Measurements from ENCODE around the gene CYP2B6.

Gene CYP2B6

DNA sequence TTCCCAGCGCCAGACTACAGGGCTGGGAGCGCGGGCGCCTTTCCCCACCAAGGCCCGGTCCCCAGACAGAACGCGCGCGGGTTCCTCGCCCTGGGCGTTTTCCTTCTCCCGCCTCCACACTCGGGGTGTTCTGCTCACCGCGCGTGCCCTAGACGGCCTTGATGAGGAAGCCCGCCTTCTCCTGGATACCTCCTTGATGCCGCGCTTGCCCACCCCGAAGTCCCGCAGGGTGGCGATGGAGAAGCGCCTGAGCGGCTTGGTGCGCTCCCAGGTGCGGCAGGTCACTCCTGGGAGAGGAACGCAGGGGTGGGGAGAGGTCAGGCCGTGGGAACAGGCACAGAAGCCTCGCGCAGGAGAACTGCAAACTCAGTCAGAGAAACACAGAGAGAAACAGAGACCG lies 34.8 kb downstream of the CYP2B6 start:
- TF ChIP-seq, protein P1, sequence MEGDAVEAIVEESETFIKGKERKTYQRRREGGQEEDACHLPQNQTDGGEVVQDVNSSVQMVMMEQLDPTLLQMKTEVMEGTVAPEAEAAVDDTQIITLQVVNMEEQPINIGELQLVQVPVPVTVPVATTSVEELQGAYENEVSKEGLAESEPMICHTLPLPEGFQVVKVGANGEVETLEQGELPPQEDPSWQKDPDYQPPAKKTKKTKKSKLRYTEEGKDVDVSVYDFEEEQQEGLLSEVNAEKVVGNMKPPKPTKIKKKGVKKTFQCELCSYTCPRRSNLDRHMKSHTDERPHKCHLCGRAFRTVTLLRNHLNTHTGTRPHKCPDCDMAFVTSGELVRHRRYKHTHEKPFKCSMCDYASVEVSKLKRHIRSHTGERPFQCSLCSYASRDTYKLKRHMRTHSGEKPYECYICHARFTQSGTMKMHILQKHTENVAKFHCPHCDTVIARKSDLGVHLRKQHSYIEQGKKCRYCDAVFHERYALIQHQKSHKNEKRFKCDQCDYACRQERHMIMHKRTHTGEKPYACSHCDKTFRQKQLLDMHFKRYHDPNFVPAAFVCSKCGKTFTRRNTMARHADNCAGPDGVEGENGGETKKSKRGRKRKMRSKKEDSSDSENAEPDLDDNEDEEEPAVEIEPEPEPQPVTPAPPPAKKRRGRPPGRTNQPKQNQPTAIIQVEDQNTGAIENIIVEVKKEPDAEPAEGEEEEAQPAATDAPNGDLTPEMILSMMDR (IDR thresholded peaks at IDR 0.05; ENCODE audit: insufficient read depth, low read length) = no peak
- TF ChIP-seq GABPA (IDR thresholded peaks at IDR 0.05; ENCODE audit: low read depth) = no peak
- no peak for TF ChIP-seq SPI1 (IDR thresholded peaks at IDR 0.05; ENCODE audit: borderline replicate concordance, low read depth)
- TF ChIP-seq POLR2AphosphoS5 (IDR thresholded peaks at IDR 0.05; ENCODE audit: low read depth) = no peak
- TF ChIP-seq, protein P2, sequence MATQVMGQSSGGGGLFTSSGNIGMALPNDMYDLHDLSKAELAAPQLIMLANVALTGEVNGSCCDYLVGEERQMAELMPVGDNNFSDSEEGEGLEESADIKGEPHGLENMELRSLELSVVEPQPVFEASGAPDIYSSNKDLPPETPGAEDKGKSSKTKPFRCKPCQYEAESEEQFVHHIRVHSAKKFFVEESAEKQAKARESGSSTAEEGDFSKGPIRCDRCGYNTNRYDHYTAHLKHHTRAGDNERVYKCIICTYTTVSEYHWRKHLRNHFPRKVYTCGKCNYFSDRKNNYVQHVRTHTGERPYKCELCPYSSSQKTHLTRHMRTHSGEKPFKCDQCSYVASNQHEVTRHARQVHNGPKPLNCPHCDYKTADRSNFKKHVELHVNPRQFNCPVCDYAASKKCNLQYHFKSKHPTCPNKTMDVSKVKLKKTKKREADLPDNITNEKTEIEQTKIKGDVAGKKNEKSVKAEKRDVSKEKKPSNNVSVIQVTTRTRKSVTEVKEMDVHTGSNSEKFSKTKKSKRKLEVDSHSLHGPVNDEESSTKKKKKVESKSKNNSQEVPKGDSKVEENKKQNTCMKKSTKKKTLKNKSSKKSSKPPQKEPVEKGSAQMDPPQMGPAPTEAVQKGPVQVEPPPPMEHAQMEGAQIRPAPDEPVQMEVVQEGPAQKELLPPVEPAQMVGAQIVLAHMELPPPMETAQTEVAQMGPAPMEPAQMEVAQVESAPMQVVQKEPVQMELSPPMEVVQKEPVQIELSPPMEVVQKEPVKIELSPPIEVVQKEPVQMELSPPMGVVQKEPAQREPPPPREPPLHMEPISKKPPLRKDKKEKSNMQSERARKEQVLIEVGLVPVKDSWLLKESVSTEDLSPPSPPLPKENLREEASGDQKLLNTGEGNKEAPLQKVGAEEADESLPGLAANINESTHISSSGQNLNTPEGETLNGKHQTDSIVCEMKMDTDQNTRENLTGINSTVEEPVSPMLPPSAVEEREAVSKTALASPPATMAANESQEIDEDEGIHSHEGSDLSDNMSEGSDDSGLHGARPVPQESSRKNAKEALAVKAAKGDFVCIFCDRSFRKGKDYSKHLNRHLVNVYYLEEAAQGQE (IDR thresholded peaks at IDR 0.05; ENCODE audit: insufficient replicate concordance, low read depth) = no peak
- Histone ChIP-seq H3K27ac (replicated peaks) (no peak overlapping the region), H3K27me3 (ENCODE audit: insufficient read depth, poor library complexity, severe bottlenecking) (no peaks in the 10 kb centered on the region), H3K4me3 (replicated peaks; ENCODE audit: insufficient read depth, low read length) (no peak overlapping the region)
- DNase-seq (ENCODE audit: low read depth in 1 of 2, low spot score in 1 of 2) = no peak

DNA sequence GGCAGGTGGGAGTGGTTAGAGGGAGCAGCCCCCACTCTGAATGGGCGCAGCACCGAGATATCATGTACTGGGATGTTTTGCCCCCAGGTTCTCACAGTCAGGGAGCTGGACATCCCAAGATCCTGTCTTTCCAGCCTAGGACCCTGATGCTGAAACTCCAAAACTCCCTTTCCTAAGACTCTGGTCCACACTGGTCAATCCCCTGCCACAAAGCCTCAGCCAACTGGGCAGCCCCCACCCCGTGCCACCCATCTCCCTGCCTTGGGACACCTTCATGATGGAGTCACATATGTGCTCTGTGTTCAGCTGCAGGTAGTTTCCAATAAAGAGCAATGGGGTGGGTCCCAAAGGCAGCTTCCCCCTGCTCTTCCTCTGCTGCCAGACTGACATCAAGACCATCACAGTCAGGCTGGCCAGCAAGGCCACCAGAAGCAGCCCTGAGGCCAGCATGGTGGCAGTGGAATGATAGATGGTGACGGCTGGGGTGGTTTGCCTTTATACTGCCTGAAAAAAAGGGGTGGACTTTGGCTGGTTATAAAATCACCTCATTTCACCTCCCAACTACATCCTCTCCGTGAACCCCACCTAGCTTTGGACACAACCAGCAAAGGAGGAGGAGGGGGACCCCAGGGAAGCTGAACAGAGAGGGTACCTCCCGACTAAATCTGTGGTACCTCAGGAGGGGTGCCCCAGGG lies 36.3 kb downstream of the CYP2B6 start:
- no peak for DNase-seq (ENCODE audit: low read depth in 1 of 2, low spot score in 1 of 2)
- Histone ChIP-seq H3K4me3 (replicated peaks; ENCODE audit: insufficient read depth, low read length) (no peak overlapping the region), H3K27me3 (ENCODE audit: insufficient read depth, poor library complexity, severe bottlenecking) (peaks cover 4% of the 10 kb centered on the region), H3K27ac (replicated peaks) (no peak overlapping the region)
- TF ChIP-seq, protein P2 (IDR thresholded peaks at IDR 0.05; ENCODE audit: insufficient replicate concordance, low read depth) = no peak
- TF ChIP-seq GABPA (IDR thresholded peaks at IDR 0.05; ENCODE audit: low read depth) (no peak), SPI1 (IDR thresholded peaks at IDR 0.05; ENCODE audit: borderline replicate concordance, low read depth) (no peak), POLR2AphosphoS5 (IDR thresholded peaks at IDR 0.05; ENCODE audit: low read depth) (no peak)
- TF ChIP-seq, protein P1 (IDR thresholded peaks at IDR 0.05; ENCODE audit: insufficient read depth, low read length) = no peak

DNA sequence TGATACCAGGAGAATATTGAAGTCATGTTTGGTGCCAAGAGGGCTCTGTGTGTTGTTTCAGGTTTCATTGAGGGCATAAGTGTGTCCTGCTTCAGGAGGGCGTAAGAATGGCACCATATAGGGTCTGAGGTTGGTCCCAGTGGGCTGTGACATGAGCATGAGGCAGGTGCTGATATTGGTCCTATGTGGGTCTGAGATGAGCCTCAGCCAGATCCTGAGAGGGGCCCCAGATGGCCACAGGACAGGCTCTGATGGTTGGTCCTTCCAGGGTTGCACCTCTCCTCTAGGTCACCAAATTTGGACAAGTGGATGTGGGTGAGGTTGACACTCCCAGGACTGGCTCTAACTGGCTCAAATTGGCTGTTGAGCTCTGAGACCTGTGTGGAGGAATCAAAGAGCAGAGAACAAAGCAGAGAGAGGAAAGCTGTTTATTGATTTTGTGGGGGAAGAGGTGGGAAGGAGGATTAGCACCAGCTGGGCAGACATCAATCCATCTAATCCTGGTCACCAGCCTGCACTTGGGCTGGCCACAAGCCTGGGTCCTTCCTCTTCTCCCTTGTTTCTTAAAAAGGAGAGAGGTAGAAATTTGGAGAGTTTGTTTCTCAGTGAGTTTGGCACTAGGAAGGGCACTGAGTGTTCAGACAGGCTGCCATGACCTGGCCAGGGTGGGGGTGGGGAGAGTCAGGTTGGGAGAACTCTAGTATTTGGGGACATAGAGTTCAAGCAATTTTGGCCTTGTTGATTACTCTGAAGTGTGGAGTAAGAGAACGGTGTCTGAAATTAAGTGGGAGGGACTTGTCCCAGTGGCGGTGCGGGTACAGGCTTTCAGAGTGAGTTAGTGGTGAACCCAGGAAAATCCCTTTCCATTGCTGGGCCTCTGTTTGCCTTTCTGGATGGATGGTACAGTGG lies 38.7 kb downstream of the CYP2B6 start:
- H3K27ac ChIP-seq (replicated peaks) = no peak overlapping the region
- no peak for TF ChIP-seq POLR2AphosphoS5 (IDR thresholded peaks at IDR 0.05; ENCODE audit: low read depth)
- TF ChIP-seq, protein P2 (IDR thresholded peaks at IDR 0.05; ENCODE audit: insufficient replicate concordance, low read depth) = no peak
- TF ChIP-seq, protein P1 (IDR thresholded peaks at IDR 0.05; ENCODE audit: insufficient read depth, low read length) = no peak
- TF ChIP-seq GABPA (IDR thresholded peaks at IDR 0.05; ENCODE audit: low read depth) = no peak
- no peak for TF ChIP-seq SPI1 (IDR thresholded peaks at IDR 0.05; ENCODE audit: borderline replicate concordance, low read depth)
- no peak overlapping the region for H3K4me3 ChIP-seq (replicated peaks; ENCODE audit: insufficient read depth, low read length)
- H3K27me3 ChIP-seq (ENCODE audit: insufficient read depth, poor library complexity, severe bottlenecking) = peaks cover 4% of the 10 kb centered on the region
- no peak for DNase-seq (ENCODE audit: low read depth in 1 of 2, low spot score in 1 of 2)

All from HL-60 (cell line).